LNCAP (cell line): ENCODE data around the gene MICAL1.
A peak's percentile ranks its signal among the peaks of the same experiment; 100 is the strongest.

Experiments used
- TF ChIP-seq, protein P1 (sequence below): fragments of 450-650 bp; IDR thresholded peaks from 2 replicates; pipeline ENCODE4 v1.5.1; 2017; ENCODE audit warnings: mild to moderate bottlenecking

The MICAL1 gene

DNA sequence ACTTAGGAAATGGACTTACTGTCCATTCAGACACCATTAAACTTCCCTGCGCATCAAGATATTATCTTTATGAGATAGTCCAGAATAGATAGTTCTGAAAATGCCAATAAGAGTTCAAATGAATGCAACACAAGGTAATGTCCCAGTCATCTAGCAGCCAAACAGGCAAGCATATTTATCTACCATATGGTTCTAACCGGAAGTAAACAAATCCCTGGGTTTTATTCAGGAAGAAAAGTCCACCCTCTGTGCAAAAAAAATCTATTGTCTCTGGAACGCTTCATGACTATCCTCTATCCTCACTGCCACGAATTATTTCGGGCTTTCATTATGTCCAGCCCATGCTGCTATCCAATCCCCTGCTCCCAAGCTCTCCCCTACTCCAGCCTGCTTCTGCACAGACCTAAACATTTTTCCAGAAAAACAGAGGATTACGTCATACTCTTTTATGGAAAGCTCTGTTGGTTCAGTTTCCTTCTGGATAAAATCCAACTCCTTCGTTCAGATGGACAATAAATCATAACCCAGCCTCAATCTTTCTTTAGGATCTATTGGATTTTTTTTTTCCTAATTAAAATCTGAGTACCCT is 26.6 kb downstream of the MICAL1 start:
- TF ChIP-seq, protein P1, sequence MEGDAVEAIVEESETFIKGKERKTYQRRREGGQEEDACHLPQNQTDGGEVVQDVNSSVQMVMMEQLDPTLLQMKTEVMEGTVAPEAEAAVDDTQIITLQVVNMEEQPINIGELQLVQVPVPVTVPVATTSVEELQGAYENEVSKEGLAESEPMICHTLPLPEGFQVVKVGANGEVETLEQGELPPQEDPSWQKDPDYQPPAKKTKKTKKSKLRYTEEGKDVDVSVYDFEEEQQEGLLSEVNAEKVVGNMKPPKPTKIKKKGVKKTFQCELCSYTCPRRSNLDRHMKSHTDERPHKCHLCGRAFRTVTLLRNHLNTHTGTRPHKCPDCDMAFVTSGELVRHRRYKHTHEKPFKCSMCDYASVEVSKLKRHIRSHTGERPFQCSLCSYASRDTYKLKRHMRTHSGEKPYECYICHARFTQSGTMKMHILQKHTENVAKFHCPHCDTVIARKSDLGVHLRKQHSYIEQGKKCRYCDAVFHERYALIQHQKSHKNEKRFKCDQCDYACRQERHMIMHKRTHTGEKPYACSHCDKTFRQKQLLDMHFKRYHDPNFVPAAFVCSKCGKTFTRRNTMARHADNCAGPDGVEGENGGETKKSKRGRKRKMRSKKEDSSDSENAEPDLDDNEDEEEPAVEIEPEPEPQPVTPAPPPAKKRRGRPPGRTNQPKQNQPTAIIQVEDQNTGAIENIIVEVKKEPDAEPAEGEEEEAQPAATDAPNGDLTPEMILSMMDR: no peak

DNA sequence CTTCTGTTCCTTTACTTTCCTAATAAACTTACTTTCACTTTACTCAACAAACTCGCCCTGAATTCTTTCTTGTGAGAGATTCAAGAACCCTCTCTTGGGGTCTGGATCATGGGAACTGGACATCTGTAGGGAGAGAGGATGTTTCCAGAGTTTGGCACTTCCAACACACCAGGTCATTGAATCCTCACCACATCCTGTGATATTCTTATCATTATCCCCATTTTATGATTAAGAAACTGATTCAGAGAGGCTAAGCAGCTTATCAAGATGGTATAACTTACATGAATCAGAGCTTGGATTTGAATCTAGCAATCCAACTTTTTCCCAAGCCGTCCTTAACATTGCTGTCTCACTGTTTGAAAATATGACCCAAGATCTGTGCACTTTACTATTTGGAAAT is 30.6 kb downstream of the MICAL1 start:
- TF ChIP-seq, protein P1: no peak

DNA sequence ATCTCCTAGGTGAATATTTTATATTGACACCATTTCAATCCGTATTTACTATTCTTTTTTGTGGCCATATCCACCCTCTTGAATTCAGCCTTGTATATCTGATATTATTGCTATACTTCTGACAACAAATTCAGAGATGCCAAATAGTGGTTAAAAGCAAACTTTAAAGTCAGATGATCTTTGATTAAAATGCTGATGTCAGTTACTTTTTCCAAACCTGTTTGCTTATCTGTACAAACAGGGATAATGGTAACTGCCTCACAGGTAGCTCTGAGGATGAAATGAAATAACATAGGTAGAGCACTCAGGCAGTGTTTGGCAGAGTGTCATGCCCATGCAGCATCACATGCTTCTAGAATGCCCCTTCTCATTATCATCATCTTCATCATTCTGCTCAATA is 34.4 kb downstream of the MICAL1 start:
- TF ChIP-seq, protein P1: no peak

DNA sequence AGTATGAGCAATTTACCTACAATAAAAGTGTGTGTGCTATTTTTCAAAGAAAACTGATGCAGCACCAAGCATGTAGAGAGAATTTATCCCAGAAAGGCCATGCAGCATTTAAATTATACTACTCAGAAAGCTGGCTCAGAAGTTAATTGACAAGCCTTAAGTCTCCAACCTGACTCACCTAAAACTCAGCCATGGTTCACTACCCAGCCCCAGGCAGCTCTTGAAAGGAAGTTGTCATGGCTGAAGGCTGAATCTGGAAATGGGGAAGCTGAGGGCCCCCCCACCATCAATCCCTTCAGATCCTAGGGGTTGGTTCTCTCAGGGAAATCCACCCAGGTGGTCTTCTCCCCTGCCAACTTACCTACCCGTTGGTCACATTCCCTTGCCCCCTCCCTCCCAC is 34.8 kb downstream of the MICAL1 start:
- TF ChIP-seq, protein P1: no peak

DNA sequence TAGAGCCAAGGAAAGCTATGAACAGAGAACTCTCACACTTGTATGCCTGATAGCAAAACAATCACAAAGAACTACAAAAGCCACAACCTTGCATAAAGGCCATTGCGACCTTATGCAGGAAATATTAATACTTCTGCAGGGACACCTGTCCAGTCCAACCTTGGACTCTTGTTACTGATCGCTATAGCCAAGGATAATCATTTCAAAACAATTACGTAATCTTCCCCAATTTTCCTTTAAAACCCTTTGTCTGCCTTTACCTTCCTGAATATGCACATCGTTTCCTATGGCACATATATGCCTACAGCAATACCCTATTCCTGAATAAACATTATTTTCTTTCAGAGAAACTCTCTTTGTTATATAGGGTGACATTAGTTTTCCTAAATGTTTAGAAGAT is 37.9 kb downstream of the MICAL1 start:
- TF ChIP-seq, protein P1: no peak

DNA sequence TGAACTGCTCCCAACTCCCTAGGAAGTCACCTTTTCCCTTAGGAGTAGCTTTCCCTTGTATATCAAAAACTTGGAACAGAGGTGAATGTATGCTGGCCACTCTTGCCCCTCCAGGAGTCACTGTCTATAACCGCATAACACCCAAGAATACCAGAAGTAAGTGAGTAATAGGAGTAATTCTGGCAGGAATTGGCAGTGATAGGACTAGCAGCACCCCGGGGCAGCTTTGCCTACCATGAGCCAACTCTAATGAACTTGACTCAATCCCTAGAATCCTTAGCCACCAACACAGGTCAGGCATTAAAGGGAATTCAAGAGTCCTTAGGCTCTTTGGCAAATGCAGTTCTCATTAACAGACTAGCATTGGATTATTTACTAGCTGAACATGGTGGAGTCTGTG is 44.5 kb downstream of the MICAL1 start:
- TF ChIP-seq, protein P1: no peak

DNA sequence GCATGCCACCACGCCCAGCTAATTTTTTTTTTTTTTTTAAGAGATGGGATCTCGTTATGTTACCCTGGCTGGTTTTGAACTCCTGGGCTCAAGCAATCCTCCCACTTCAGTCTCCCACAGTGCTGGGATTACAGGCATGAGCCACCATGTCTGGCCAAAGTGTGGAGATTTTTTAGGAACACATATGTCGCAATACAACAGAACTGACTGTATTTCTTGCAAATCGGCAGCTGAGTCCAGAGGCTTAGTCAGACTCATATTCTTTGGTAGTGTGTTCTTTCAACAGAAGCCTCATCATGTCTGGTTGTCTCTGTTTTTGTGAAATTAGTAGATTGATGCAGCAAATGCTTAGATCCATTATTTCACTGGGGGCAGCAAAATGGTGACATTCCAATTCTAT is 49.4 kb downstream of the MICAL1 start:
- TF ChIP-seq, protein P1: no peak

DNA sequence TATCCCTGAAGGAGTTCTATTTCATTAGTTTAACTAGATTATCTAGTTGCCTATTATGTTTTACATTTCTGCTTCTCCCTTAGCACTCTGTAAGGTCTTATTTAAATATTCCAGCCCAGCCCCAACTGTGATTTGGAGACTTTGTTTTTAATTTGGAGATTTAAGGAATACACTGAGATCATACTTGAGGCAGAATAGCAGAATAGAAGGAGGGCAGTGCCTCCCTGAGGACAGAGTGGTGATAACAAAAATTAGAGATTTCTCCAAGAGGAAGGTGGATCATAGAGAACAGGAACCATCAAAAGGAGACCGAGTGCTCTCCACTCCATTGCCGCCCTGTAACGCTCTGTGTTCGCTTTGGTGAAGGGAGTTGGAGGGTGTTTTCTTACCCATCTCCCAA is 58.6 kb downstream of the MICAL1 start:
- TF ChIP-seq, protein P1: peak; percentile 45
